Transverse colon (tissue), 4 donors: ENCODE data around the gene EHMT1.

Experiments used
- POLR2A ChIP-seq: fragments of 450-650 bp; IDR thresholded peaks from one replicate; pipeline ENCODE4 v1.6.1; 2016; ENCODE audit warnings: antibody characterized with exemption, mild to moderate bottlenecking, moderate library complexity
- POLR2AphosphoS5 ChIP-seq, 3 donors: sonication (generic); formaldehyde crosslinking; IDR thresholded peaks; one replicate each; pipeline ENCODE4 v1.6.1; 2016; ENCODE audit warnings: antibody characterized with exemption in 3 of 3
- TF ChIP-seq, protein P1 (sequence below), 5 experiments: fragments of 200-600 bp in 3 of 5; fragments of 450-650 bp in 2 of 5; sonication (generic) in 3 of 5; IDR thresholded peaks; 1 replicate in 2 of 5; 2 replicates in 3 of 5; pipeline ENCODE4 v1.5.1; 2016 to 2017; ENCODE audit warnings: antibody characterized with exemption in 5 of 5, inconsistent platforms in 3 of 5, mild to moderate bottlenecking in 2 of 5, moderate library complexity in 1 of 5

DNA sequence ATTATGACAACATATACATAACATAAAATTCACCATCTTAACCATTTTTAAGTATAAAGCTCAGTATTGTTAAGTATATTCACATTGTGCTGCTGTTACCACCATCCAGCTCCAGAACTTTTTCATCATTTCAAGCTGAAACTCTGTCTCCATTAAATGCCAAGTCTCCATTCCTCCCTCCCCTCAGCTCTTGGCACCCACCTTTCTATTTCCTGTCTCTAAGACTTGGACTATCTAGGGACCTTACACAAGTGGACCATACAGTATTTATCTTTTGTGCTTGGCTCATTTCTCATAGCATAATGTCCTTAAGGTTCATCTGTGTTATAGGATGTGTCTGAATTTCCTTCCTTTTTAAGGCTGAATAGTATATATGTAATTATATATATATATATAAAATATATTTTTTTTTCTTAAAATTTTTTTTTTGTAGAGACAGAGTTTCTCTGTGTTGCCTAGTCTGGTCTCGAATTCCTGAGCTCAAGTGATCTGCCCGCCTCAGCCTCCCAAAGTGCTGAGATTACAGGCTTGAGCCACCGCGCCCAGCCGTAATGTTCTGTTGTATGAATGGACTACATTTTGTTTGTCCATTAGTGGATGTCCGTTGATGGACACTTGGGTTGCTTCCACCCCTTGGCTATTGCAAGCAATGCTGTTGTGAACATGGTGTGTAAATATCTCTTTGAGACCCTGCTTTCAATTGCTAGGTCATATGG is 72.3 kb downstream of the EHMT1 start:
- no peak for TF ChIP-seq POLR2A
- TF ChIP-seq, protein P1, sequence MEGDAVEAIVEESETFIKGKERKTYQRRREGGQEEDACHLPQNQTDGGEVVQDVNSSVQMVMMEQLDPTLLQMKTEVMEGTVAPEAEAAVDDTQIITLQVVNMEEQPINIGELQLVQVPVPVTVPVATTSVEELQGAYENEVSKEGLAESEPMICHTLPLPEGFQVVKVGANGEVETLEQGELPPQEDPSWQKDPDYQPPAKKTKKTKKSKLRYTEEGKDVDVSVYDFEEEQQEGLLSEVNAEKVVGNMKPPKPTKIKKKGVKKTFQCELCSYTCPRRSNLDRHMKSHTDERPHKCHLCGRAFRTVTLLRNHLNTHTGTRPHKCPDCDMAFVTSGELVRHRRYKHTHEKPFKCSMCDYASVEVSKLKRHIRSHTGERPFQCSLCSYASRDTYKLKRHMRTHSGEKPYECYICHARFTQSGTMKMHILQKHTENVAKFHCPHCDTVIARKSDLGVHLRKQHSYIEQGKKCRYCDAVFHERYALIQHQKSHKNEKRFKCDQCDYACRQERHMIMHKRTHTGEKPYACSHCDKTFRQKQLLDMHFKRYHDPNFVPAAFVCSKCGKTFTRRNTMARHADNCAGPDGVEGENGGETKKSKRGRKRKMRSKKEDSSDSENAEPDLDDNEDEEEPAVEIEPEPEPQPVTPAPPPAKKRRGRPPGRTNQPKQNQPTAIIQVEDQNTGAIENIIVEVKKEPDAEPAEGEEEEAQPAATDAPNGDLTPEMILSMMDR (IDR thresholded peaks at IDR 0.05) = no peak
- no peak for TF ChIP-seq POLR2AphosphoS5 (IDR thresholded peaks at IDR 0.05)
